AG10803 (cell line): Measurements from ENCODE around the gene MEP1B.
"Not testable (repeated sequence)": the region's sequence is repeated elsewhere in the genome, so short reads cannot be mapped to it uniquely, and the experiment has no call there.

ENCODE experiments used
- DNase-seq: peaks from one replicate; pipeline ENCODE4 v3.0.0; 2010; ENCODE audit warnings: low read depth
- H3K4me3 ChIP-seq: 2 replicates; pipeline ENCODE4 v1.5.1; 2011; ENCODE audit warnings: mild to moderate bottlenecking, low read length, control low read depth
- CTCF ChIP-seq: conservative IDR thresholded peaks from 2 replicates; pipeline ENCODE4 v1.5.1; 2011; ENCODE audit warnings: mild to moderate bottlenecking, low read length, control low read depth, inconsistent platforms

Gene MEP1B

GRCh38 chr18:32189790-32190189, at the start of gene MEP1B:
Gene MEP1B, plus strand, starts transcription at chr18:32190039. Its CDS starts 32 bp downstream, at chr18:32190071.
- TF ChIP-seq CTCF, result no peak
- no peak within 1 kb of the TSS for H3K4me3 ChIP-seq
- DNase-seq, result no peak

GRCh38 chr18:32148185-32148870, 41.5 kb upstream of the MEP1B start:
- no peak for DNase-seq
- TF ChIP-seq CTCF, result no peak
- H3K4me3 ChIP-seq, result no peak overlapping the region

DNA sequence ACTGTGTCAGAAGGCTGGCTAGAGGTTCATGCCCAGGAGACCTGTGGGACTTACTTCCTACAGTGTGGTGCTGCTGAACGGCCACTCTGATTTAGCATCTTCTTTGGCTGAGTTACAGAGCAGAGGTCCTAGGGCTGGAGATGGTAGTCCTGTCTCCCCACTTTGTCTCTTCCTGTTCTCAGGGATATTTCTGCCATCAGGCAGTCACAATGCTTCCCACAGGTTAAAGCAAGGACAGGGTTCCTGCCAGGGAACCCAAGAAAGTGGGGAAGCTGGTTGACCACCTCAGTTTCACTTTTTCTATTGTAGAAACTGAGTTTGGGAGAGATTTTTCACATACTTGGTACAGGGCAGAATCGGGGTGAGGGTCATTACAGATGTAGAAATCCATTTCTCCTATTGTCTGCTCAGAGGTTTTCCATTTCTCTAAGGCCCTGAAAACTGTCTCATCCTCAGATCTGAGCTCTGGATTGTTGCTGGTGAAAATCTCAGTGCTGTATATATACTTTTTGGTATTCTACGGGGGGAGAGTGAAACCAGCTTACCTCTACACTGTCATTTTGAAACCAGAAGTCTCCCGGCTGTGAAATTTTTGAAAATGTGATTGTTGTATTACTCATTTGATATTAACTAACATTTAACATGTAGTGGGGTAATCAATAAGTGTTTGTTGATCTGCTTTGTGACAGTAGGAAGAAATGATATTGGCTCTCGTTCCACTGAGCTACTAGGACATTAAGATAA, 37.0 kb upstream of the MEP1B start:
- no peak for DNase-seq
- H3K4me3 ChIP-seq, result no peak overlapping the region
- TF ChIP-seq CTCF, result no peak

GRCh38 chr18:32156855-32157254, 33.0 kb upstream of the MEP1B start:
- H3K4me3 ChIP-seq, result no peak overlapping the region
- no peak for TF ChIP-seq CTCF

DNA sequence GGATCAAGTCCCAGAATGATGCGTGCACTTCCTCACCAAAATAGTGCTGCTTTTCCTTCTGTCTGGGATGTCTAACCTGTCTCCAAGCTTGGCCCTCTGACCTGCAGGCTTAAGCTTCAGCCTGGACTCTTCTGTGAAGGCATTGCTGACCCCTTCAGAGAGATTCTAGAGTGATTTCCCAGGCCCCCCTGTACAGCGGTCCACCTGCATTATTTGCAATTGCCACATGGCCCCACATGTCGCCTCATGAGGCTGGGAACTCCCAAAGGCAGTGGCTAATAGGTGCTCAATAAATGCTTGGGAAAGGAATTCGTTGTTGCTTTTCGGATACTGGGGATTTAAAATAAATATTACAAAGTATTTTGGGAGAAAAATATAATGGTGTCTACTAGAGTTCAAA, 32.3 kb upstream of the MEP1B start:
- H3K4me3 ChIP-seq, result no peak overlapping the region
- TF ChIP-seq CTCF, result no peak
- DNase-seq, result no peak

More at GRCh38 chr18:32156855-32157254, 33.0 kb upstream of the MEP1B start:
- DNase-seq, result no peak

DNA sequence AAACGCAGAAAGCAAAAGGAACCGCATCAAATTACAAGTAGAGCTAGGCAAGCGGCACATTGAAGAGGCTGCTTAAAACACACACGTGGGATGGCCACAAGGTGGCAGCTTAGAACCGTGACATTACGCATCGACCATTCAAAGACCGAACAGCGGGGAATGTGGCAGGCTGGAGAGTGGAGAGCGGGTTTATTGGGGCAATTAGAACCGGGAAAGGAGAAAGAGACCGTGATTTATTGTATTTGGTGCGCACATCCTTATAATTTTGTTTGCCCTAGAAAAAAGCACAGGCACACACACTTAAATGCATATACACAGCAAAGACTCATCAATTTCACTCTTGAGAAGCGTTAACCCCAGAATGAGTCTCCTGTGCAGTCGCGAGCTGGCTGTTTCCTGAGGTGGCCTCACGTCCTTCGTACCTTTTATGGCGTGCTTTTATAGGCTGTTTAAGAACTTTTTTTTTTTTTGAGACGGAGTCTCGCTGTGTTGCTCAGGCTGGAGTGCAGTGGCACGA, 31.7 kb upstream of the MEP1B start:
- peak; percentile 83 for DNase-seq
- peak; percentile 96 for TF ChIP-seq CTCF
- peak overlapping the region; percentile 24 for H3K4me3 ChIP-seq

DNA sequence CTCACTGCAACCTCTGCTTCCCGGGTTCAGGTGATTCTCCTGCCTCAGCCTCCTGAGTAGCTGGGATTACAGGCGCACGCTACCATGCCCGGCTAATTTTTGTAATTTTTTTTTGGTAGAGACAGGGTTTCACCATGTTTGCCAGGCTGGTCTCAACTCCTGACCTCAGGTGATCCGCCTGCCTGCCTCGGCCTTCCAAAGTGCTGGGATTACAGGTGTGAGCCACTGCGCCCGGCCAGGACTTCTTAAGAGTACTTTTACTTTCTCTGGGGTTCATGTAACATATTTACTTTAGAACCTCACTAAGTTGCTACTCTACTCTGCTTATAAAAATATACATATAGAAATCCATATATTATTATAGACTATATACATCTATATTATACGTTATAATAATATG, 31.2 kb upstream of the MEP1B start:
- not testable (repeated sequence) for DNase-seq, H3K4me3 ChIP-seq
